Skin epidermis (tissue), 12 donors: Measurements from ENCODE around the gene ISG20.
A peak's percentile ranks its signal among the peaks of the same experiment; 100 is the strongest.

ENCODE experiments used
- H3K27ac ChIP-seq, 21 experiments: fragments of 200-600 bp; sonication (generic) in 11 of 21; one replicate each; pipeline ENCODE4 v1.5.0; 2020; ENCODE audit warnings: mild to moderate bottlenecking in 3 of 21, inconsistent platforms in 2 of 21, moderate library complexity in 2 of 21
- H3K4me3 ChIP-seq, 7 experiments: fragments of 200-600 bp; sonication (generic) in 2 of 7; one replicate each; pipeline ENCODE4 v1.5.0; 2020; ENCODE audit warnings: inconsistent platforms in 2 of 7, mild to moderate bottlenecking in 2 of 7, moderate library complexity in 1 of 7

The ISG20 gene

GRCh38 chr15:88661761-88662556, 23.1 kb downstream of the ISG20 start:
- Histone ChIP-seq H3K27ac (no peak overlapping the region), H3K4me3 (no peak overlapping the region)

DNA sequence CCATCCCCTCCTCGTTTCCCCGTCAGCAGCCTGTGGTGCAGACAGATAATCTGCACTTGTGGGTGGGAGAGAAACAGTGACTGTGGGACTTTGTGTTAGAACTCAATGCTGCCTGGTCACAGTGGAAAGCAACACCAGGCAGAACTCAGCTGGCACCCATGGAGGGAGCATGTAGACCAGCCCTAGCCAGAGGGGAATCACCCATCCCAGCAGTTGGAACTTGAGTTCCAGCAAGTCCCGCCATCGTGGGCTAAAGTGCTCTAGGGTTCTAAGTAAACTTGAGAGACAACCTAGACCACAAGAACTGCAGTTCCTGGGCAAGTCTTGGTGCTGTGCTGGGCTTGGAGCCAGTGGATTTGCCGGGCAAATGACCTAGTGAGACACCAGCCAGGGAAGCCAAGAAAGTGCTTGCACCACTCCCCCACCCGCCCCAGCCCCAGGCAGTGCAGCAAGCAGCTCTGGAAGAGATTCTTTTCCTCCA, 24.4 kb downstream of the ISG20 start:
- H3K27ac ChIP-seq: no peak overlapping the region
- H3K4me3 ChIP-seq: no peak overlapping the region

DNA sequence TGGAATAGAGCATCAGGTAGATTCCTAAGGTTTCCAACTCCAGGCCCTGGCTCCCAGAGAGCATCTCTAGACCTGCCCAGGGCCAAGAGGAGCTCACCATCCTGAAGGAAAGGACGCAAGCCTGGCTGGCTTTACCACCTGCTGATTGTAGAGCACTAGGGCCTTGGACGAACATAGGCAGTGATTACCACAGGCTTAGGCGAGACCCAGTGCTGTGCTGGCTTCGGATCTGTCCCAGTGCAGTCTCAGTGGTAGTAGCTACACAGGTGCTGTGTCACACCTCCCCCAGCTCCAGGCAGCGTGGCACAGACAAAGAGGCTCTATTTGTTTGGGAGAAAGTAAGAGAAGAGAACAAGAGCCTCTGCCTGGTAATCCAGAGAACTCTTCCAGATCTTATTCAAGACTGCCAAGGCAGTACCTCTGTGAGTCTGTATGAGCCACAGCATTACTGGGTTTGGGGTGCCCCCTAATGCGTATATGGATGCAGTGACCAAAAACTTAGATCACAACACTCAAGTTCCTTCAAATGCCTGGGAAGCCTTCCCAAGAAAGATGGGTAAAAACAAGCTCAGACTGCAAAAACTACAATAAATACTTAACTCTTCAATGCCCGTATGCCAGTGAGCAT, 25.4 kb downstream of the ISG20 start:
- H3K27ac ChIP-seq: no peak overlapping the region
- no peak overlapping the region for H3K4me3 ChIP-seq

- no peak overlapping the region for H3K4me3 ChIP-seq
- no peak overlapping the region for H3K27ac ChIP-seq
Observed at GRCh38 chr15:88674661-88675060, 35.8 kb downstream of the ISG20 start.

DNA sequence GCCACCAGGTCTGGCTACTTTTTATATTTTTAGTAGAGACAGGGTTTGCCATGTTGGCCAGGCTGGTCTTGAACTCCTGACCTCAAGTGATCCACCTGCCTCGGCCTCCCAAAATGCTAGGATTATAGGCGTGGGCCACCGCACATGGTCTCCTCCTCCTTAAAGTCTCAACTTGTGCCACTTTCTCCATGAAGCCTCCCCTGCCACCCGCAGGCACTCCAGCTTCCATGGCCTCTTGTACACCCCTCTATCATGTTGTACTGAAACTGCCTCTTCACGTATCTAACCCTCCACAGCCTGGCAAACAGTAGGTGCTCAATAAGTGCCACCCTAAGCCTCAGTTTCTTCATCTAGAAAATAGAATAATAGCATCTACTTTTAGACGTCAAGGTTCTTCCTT, 39.9 kb downstream of the ISG20 start:
- no peak overlapping the region for H3K27ac ChIP-seq
- no peak overlapping the region for H3K4me3 ChIP-seq

DNA sequence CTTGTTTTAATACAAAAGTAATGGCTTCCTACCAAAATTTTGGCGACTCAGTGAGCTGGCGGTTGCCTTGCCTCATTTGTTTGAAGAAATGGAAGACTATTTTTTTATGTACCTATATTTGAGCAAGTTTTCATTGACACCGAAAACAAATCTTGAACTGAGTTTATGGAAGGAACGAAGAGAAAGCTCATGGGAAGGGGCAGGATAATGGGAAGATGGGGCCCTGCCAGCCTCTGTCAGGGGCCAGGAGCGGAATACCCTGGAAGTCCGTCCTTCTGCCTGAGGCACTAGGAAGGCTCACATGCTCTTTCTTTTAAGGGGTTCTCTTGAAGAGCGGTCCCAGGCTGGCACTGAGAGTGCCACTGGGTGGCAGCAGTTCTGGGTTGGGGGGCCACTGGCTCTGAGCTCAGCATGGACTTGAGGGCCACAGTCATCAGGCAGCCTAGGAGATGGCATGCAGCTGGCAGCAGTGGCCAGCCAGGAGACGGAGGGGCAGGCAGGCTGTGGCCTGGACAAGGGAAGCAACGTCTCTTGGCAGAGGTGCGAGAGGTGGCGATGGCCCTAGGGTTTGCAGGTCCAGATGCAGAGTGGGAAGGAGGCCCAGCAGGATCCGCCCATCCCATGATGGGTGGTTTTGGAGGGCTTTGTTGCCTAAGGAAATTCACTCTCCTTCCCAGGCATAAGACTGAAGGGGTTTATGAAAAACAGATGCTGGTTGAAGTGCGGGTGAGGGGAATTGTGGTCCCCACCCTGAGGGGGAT, 41.6 kb downstream of the ISG20 start:
- Histone ChIP-seq H3K27ac (no peak overlapping the region), H3K4me3 (no peak overlapping the region)

DNA sequence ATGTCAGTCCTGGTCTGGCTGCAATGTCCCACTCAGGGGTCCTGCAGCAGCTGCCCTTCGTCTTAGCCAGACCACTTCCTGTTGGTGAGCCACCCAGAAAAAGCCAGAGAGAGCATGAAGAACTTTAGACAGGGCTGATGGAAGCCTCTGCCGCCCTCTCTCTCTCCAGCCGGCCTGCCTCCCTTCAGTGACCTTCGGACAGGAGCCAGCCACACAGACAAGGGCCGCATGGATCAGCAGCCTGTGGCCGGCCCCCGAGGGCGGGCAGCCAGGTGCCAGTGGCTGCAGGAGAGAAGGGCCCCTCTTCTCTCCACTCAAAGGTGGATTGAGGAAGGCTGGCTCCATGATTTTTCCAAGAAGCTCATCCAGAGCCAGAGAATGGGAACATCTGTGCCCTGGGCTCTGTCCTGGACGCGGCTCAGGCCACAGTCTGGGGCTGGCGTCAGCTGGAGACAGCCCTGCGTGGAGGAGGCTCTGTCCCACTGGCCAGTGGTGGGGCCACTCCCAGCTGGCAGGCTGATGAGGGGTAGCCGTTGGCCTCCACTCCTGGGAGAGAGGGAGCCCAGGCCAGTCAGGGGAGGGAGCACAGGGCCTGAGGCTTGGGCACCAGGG, 42.9 kb downstream of the ISG20 start:
- peak overlapping the region in 2 of 21 experiments; percentile 10 to 27 for H3K27ac ChIP-seq
- H3K4me3 ChIP-seq: no peak overlapping the region

GRCh38 chr15:88684345-88684744, 45.5 kb downstream of the ISG20 start:
- H3K4me3 ChIP-seq: no peak overlapping the region
- H3K27ac ChIP-seq: no peak overlapping the region

GRCh38 chr15:88686166-88686565, 47.4 kb downstream of the ISG20 start:
- no peak overlapping the region for H3K27ac ChIP-seq
- H3K4me3 ChIP-seq: no peak overlapping the region

- Histone ChIP-seq H3K4me3 (no peak overlapping the region), H3K27ac (no peak overlapping the region)
Observed at GRCh38 chr15:88688394-88688933, 49.6 kb downstream of the ISG20 start.

DNA sequence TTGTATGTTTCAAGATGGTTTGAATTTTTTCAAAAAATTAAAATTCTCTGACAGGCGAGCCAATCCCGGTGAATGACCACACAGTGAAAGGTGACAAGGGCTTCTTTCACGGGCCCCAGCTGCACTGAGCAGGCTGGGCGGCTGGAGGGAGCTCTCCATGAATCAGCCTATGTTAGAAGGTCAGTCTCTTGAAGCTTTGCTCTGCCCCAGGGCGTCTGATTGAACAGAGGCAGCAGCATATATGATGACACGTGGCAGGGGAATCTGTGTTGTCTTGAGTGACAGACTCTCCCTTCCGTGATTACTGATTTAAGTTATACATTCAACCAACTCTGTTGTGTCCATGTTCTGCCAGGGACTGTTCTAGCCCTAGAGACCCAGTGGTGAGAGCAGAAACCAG, 51.5 kb downstream of the ISG20 start:
- no peak overlapping the region for H3K4me3 ChIP-seq
- H3K27ac ChIP-seq: no peak overlapping the region

DNA sequence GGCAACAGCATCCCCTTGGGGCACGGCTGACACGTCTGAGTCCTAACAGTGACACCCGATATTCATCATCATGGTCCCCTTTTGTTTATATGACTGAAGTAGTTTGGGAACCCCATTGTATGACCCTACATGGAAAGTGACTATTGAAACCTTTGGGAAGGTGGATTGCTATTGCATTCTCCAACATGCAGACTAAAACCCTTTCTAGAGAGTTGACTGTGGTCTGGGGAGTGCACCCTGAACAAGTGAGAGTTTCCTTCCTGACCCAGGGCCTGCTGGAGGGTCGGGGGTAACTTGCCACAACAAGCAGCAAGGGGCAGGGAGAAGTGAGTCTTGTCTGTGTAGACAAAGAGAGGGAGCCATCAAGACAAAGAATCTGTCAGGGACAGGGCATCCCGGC, 54.4 kb downstream of the ISG20 start:
- no peak overlapping the region for H3K27ac ChIP-seq
- no peak overlapping the region for H3K4me3 ChIP-seq

DNA sequence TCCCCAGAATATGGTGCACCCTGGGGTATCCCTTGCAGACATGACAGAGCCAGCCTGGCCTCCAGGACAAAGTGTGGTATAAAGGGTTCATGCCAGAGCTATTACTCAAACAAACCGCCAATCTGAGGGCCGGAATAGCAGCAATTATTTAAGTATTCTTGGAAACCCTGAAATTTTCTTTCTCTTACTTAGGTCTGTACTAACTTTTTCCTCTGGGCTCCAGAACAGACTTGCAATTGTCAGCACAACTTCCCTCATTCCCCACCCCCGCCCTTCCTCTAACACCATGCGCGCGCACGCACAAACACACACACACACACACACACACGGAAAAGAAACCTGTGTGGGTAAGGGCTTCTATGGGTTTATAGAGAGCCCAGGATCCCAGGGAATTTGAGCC, 56.3 kb downstream of the ISG20 start:
- peak overlapping the region in 3 of 21 experiments; percentile 10 to 79 (median 22) for H3K27ac ChIP-seq
- H3K4me3 ChIP-seq: no peak overlapping the region

DNA sequence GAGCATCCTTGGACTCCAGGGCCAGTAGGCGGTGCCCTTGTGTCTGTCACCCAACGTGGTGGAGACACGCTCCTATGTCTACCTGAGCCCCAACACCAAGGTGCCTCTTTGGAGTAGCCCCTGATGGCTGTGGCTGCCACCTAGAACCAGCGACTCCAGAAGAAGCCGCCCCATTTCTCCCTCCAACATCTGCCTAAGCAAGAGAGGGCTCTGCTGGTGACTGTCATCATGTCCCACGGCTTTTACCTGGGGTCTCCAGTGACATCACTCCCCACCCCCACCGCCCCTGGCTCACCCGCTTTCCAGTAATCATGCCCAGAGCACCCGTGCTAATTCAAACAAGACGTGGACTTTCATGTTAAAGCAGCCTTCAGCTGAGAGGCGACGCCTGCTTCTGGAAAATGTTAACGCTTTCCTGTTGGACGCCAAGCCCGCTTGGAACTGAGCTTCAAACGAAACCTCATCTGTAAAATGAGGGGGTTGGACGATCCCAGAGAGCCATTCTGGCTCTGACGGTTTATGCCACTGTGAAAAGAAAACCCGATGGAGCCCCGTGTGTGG, 57.0 kb downstream of the ISG20 start:
- Histone ChIP-seq H3K4me3 (no peak overlapping the region), H3K27ac (peak overlapping the region in 4 of 21 experiments; percentile 10 to 79 (median 34))

DNA sequence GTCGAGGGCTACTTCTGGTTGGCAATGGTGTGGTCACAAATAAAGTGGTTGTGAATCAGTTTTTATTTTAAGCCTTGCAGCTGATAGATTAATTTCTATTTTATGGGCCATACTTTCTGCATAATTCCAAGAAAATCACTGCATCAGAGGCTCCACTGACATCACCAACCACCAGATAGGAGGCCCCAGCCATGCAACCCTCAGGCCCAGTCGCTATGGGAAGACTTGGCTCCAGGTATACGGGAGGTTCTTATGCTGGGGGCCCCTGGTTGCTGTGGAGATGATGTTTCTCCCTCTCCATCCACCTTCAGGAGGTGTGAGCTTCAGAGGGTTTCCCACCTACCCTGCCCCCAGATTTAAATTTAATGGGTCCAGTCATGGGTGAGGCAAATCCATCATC, 57.4 kb downstream of the ISG20 start:
- Histone ChIP-seq H3K4me3 (no peak overlapping the region), H3K27ac (peak overlapping the region in 5 of 21 experiments; percentile 3 to 79 (median 29))

- Histone ChIP-seq H3K27ac (peak overlapping the region in 1 of 21 experiments; percentile 79), H3K4me3 (no peak overlapping the region)
Observed at GRCh38 chr15:88697276-88697675, 58.5 kb downstream of the ISG20 start.

DNA sequence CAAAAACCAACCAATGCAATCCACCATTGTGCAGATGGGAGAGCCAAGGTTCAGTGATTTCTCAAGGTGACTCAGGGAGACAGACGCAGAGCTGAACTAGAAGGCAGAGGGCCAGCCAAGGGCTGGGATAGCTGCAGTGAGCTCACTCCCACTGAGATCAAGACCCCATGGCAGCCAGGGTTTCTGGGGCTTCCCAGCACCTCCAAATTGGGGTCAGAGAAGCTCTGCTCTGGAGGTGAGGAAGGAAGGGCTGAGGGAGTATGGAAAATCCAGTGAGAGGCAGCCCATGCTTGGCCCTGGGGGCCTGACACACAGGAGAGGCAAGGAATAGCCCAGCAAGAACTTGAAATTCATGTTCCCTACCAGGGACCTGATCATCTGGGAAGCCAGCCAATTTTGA, 61.0 kb downstream of the ISG20 start:
- H3K4me3 ChIP-seq: no peak overlapping the region
- H3K27ac ChIP-seq: no peak overlapping the region

DNA sequence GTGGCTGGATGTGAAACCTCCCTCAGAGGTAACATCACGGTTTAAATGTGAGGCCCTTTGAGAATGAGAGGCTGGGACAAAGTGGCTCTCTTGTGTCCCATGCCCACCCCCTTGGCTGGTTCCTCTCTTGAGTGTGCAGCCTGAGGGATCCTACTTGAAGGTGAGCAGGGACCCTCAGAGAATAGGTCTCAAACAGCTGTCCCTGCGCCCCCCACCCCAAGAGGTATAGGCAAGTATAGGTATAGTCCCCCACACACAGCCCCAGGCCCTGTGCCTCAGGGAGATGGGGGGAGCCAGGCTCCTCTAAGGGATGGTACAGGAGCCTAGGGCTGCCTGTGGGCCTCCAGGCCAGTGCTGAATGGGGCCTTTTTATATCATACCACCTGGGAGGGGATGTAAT, 61.9 kb downstream of the ISG20 start:
- Histone ChIP-seq H3K27ac (no peak overlapping the region), H3K4me3 (no peak overlapping the region)

DNA sequence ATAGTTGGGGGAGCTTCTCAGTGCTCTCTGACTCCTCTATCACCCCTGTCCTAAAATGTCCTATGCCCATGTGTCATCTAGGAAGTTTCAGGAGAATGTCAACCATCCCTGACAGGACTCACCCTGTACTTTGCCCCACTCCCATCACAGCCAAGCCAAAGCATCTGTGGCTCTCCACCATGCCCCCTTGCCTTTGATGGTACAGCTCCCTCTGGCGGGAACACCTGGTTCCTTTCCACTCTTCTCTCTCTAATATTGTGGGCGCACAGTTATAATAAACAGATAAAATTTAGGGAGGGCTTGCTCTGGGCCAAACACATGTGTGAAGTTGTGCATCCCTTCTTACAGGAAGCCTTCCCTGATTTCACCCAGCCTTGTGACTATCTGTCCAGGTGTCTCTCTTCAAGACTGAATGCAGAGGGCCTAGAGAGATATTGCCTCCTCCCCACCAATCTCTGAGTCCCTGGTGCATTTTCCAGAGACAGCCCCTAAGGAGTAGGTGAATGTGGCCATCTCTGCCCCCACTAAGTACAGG, 62.8 kb downstream of the ISG20 start:
- H3K27ac ChIP-seq: no peak overlapping the region
- no peak overlapping the region for H3K4me3 ChIP-seq
